Left ventricle myocardium inferior (tissue), 1 donor: ENCODE results near the gene ATF3. TPM values are rescaled to one million over a fixed set of nuclear protein-coding genes. Genes with fewer than 3 reads are reported as not detected.

Experiments used
- DNase-seq: peaks from one replicate; pipeline ENCODE4 v3.0.0-alpha.2; 2020
- H3K27ac ChIP-seq: fragments of 200-600 bp; replicated peaks from 2 replicates; pipeline ENCODE4 v1.8.0; 2021
- H3K27me3 ChIP-seq: fragments of 200-600 bp; 2 replicates; pipeline ENCODE4 v1.8.0; 2021; ENCODE audit warnings: low read depth
- H3K36me3 ChIP-seq: fragments of 200-600 bp; 2 replicates; pipeline ENCODE4 v1.8.0; 2021
- H3K4me1 ChIP-seq: fragments of 200-600 bp; 2 replicates; pipeline ENCODE4 v1.8.0; 2021
- H3K4me3 ChIP-seq: fragments of 200-600 bp; 2 replicates; pipeline ENCODE4 v1.8.0; 2021; ENCODE audit warnings: mild to moderate bottlenecking, moderate library complexity
- H3K9me3 ChIP-seq: fragments of 200-600 bp; replicated peaks from 2 replicates; pipeline ENCODE4 v1.8.0; 2021
- CTCF ChIP-seq: fragments of 200-600 bp; IDR thresholded peaks from 2 replicates; pipeline ENCODE4 v1.8.0; 2021; ENCODE audit warnings: antibody characterized with exemption, mild to moderate bottlenecking, borderline replicate concordance
- intact Hi-C: fragments of 100-400 bp; cut with micrococcal nuclease; formaldehyde crosslinking; loops from one replicate; pipeline ENCODE4 v1.11.0; 2022
- total RNA-seq: library from RNA; stranded (reverse); fragmentation: NEBNext Ultra II Directional; extraction: Animal tissue kit (Norgen Biotek cat#: 25700); gene quantifications from one replicate; pipeline ENCODE4 v1.2.1, GENCODE V29; 2021
- donor health status: DM: no; HTN: yes; CAD: no; lungs with severe emphysema.

The ATF3 gene
- total RNA-seq, 1 donor from 2014 or later = 20.0 TPM

- no peaks in the 10 kb centered on the region for H3K36me3 ChIP-seq
- no peak for DNase-seq
- no peaks in the 10 kb centered on the region for H3K27me3 ChIP-seq
- H3K4me3 ChIP-seq = no peak overlapping the region
- TF ChIP-seq CTCF = no peak
- intact Hi-C loops = no loop called here
- H3K27ac ChIP-seq = no peak overlapping the region
- no peaks in the 10 kb centered on the region for H3K9me3 ChIP-seq
- H3K4me1 ChIP-seq = peaks cover 9% of the 10 kb centered on the region
Observed at GRCh38 chr1:212647004-212647403, 38.4 kb downstream of the ATF3 start.

DNA sequence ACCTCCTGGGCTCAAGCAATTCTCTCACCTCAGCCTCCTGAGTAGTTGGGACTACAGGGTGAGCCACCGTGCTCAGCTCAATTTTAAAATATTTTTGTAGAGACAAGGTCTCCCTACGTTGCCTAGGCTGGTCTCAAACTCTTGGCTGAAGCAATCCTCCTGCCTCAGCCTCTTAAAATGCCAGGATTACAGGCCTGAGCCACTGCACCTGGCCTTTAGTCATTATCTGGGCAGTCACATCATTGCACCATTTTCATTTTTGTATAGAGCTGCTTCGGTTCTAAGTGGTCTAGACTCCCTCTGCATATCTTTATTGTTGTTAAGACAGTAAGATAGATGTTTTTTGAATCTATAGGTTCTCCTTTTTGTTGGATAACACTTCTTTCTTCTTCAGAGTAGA is 39.9 kb downstream of the ATF3 start:
- TF ChIP-seq CTCF = no peak
- no peak for DNase-seq
- no peak overlapping the region for H3K4me3 ChIP-seq
- H3K27me3 ChIP-seq = no peaks in the 10 kb centered on the region
- H3K9me3 ChIP-seq = no peaks in the 10 kb centered on the region
- no peak overlapping the region for H3K27ac ChIP-seq
- H3K36me3 ChIP-seq = no peaks in the 10 kb centered on the region
- intact Hi-C loops = no loop called here
- peaks cover 9% of the 10 kb centered on the region for H3K4me1 ChIP-seq

DNA sequence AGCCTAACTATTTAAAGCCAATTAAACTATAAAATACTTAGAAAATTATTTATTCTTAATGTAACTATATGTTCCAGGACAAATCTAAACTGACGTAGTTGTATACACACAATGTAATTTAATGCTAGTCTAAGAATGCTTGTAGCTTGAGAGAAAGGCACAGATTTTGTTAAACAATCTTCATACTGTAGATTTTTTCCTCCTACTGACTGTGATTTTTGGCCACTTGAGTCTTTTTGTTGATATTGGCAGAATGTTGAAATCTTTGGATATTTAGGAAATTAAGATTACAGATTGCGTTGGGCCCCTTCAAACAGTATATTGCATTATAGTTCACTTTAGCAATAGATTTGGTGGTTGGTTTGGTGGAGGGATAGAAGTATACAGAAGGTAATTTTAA is 40.5 kb downstream of the ATF3 start:
- Histone ChIP-seq H3K36me3 (no peaks in the 10 kb centered on the region), H3K27me3 (no peaks in the 10 kb centered on the region), H3K4me3 (no peak overlapping the region), H3K27ac (no peak overlapping the region), H3K9me3 (no peaks in the 10 kb centered on the region), H3K4me1 (peaks cover 9% of the 10 kb centered on the region)
- no peak for DNase-seq
- intact Hi-C loops = no loop called here
- no peak for TF ChIP-seq CTCF

DNA sequence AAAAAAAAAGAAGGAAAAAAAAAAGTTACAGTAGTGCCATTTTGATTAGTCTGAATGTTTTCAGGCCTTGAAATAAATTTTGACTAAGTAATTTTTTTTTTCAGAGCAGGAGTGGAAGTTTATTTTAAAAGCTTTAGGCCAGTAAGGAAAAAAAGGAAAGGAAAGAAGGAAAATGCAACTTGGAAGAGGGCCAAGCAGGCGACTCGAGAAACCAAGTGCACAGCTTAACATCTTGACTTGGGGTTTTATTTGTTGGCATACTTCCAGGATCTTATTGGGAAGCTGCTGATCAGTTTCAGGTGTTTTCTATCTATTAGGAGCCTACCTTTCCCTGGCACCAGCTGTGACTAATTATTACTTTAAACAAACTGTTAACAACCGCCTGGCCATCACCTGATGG is 41.7 kb downstream of the ATF3 start:
- Histone ChIP-seq H3K4me1 (peaks cover 4% of the 10 kb centered on the region), H3K27ac (no peak overlapping the region), H3K4me3 (no peak overlapping the region), H3K9me3 (no peaks in the 10 kb centered on the region), H3K36me3 (no peaks in the 10 kb centered on the region), H3K27me3 (no peaks in the 10 kb centered on the region)
- no peak for DNase-seq
- intact Hi-C loops = no loop called here
- TF ChIP-seq CTCF = no peak

- peaks cover 4% of the 10 kb centered on the region for H3K4me1 ChIP-seq
- intact Hi-C loops = no loop called here
- no peaks in the 10 kb centered on the region for H3K27me3 ChIP-seq
- no peaks in the 10 kb centered on the region for H3K9me3 ChIP-seq
- no peak for TF ChIP-seq CTCF
- no peaks in the 10 kb centered on the region for H3K36me3 ChIP-seq
- no peak overlapping the region for H3K4me3 ChIP-seq
- no peak overlapping the region for H3K27ac ChIP-seq
- DNase-seq = no peak
Observed at GRCh38 chr1:212651521-212651920, 43.0 kb downstream of the ATF3 start.

- no peak for TF ChIP-seq CTCF
- H3K36me3 ChIP-seq = no peaks in the 10 kb centered on the region
- H3K27ac ChIP-seq = no peak overlapping the region
- no peak for DNase-seq
- no peaks in the 10 kb centered on the region for H3K9me3 ChIP-seq
- peaks cover 4% of the 10 kb centered on the region for H3K4me1 ChIP-seq
- H3K27me3 ChIP-seq = no peaks in the 10 kb centered on the region
- intact Hi-C loops = no loop called here
- no peak overlapping the region for H3K4me3 ChIP-seq
Observed at GRCh38 chr1:212651977-212652376, 43.4 kb downstream of the ATF3 start.
